ENCODE measurements around the gene MYL12A.

The MYL12A gene

GRCh38 chr18:3207565-3207964 lies 40.0 kb upstream of the MYL12A start:
- H4K20me1 ChIP-seq (ENCODE audit: insufficient read depth), result no peaks in the 10 kb centered on the region
- H3K4me2 ChIP-seq, result no peak overlapping the region
- no peak for TF ChIP-seq CTCF (conservative IDR thresholded peaks at IDR 0.05; ENCODE audit: low read depth, low read length)
- H3K4me1 ChIP-seq (ENCODE audit: low read depth, poor library complexity, severe bottlenecking), result peaks cover 11% of the 10 kb centered on the region
- H3K79me2 ChIP-seq (ENCODE audit: insufficient read depth, low read depth), result no peaks in the 10 kb centered on the region
- H3K36me3 ChIP-seq (ENCODE audit: insufficient read depth), result no peaks in the 10 kb centered on the region
- no peak overlapping the region for H3K9ac ChIP-seq
- no peak overlapping the region for H3K4me3 ChIP-seq (IDR thresholded peaks at IDR 0.05; ENCODE audit: insufficient read depth, low read depth, low read length)
- H3K27me3 ChIP-seq (ENCODE audit: insufficient read depth, low read depth), result no peaks in the 10 kb centered on the region
- no peak overlapping the region for H2AFZ ChIP-seq (ENCODE audit: low read depth)
- no peak overlapping the region for H3K27ac ChIP-seq

- Histone ChIP-seq H3K27ac (0 out of 2 replicates have a peak overlapping the region, but pooled peaks have one; percentile 15), H3K4me2 (no peak overlapping the region), H3K9ac (no peak overlapping the region), H3K79me2 (ENCODE audit: insufficient read depth, low read depth) (no peaks in the 10 kb centered on the region), H3K4me3 (IDR thresholded peaks at IDR 0.05; ENCODE audit: insufficient read depth, low read depth, low read length) (no peak overlapping the region), H3K27me3 (ENCODE audit: insufficient read depth, low read depth) (no peaks in the 10 kb centered on the region), H3K36me3 (ENCODE audit: insufficient read depth) (no peaks in the 10 kb centered on the region), H2AFZ (ENCODE audit: low read depth) (no peak overlapping the region), H3K4me1 (ENCODE audit: low read depth, poor library complexity, severe bottlenecking) (peaks cover 11% of the 10 kb centered on the region), H4K20me1 (ENCODE audit: insufficient read depth) (no peaks in the 10 kb centered on the region)
- no peak for TF ChIP-seq CTCF (conservative IDR thresholded peaks at IDR 0.05; ENCODE audit: low read depth, low read length)
Measured at GRCh38 chr18:3209859-3210569, 37.6 kb upstream of the MYL12A start.

- TF ChIP-seq CTCF (conservative IDR thresholded peaks at IDR 0.05; ENCODE audit: low read depth, low read length), result no peak
- Histone ChIP-seq H3K4me2 (no peak overlapping the region), H3K27me3 (ENCODE audit: insufficient read depth, low read depth) (no peaks in the 10 kb centered on the region), H3K27ac (no peak overlapping the region), H3K79me2 (ENCODE audit: insufficient read depth, low read depth) (no peaks in the 10 kb centered on the region), H3K4me1 (ENCODE audit: low read depth, poor library complexity, severe bottlenecking) (peaks cover 11% of the 10 kb centered on the region), H3K9ac (no peak overlapping the region), H2AFZ (ENCODE audit: low read depth) (no peak overlapping the region), H4K20me1 (ENCODE audit: insufficient read depth) (no peaks in the 10 kb centered on the region), H3K4me3 (IDR thresholded peaks at IDR 0.05; ENCODE audit: insufficient read depth, low read depth, low read length) (no peak overlapping the region), H3K36me3 (ENCODE audit: insufficient read depth) (no peaks in the 10 kb centered on the region)
Measured at GRCh38 chr18:3211236-3211992, 36.2 kb upstream of the MYL12A start.

GRCh38 chr18:3212657-3213056 lies 34.9 kb upstream of the MYL12A start:
- no peaks in the 10 kb centered on the region for H3K27me3 ChIP-seq (ENCODE audit: insufficient read depth, low read depth)
- no peaks in the 10 kb centered on the region for H4K20me1 ChIP-seq (ENCODE audit: insufficient read depth)
- H3K9ac ChIP-seq, result no peak overlapping the region
- no peak overlapping the region for H3K4me2 ChIP-seq
- H2AFZ ChIP-seq (ENCODE audit: low read depth), result no peak overlapping the region
- no peaks in the 10 kb centered on the region for H3K36me3 ChIP-seq (ENCODE audit: insufficient read depth)
- H3K4me1 ChIP-seq (ENCODE audit: low read depth, poor library complexity, severe bottlenecking), result peaks cover 11% of the 10 kb centered on the region
- TF ChIP-seq CTCF (conservative IDR thresholded peaks at IDR 0.05; ENCODE audit: low read depth, low read length), result no peak
- H3K4me3 ChIP-seq (IDR thresholded peaks at IDR 0.05; ENCODE audit: insufficient read depth, low read depth, low read length), result no peak overlapping the region
- H3K27ac ChIP-seq, result no peak overlapping the region
- H3K79me2 ChIP-seq (ENCODE audit: insufficient read depth, low read depth), result no peaks in the 10 kb centered on the region
